Panc1 (cell line): ENCODE measurements around the gene RPL10L.

Experiments used
- CTCF ChIP-seq: fragments of 450-650 bp; IDR thresholded peaks from 2 replicates; pipeline ENCODE4 v1.5.1; 2017; ENCODE audit warnings: mild to moderate bottlenecking
- SIN3A ChIP-seq: IDR thresholded peaks from 2 replicates; pipeline ENCODE4 v1.6.1; 2012; ENCODE audit warnings: low read depth, mild to moderate bottlenecking, low read length, moderate library complexity, borderline replicate concordance; ENCODE audit not compliant: insufficient read depth
- TCF7L2 ChIP-seq: IDR thresholded peaks from 2 replicates; pipeline ENCODE4 v1.6.1; 2011; ENCODE audit warnings: mild to moderate bottlenecking, low read depth, low read length, inconsistent platforms

GRCh38 chr14:46663382-46663781 lies 11.8 kb upstream of the RPL10L start:
- no peak for TF ChIP-seq CTCF
- no peak for TF ChIP-seq SIN3A
- no peak for TF ChIP-seq TCF7L2
